MCF 10A (cell line): ENCODE data around the gene RAB30. TPM values are rescaled to one million over a fixed set of nuclear protein-coding genes. Genes with fewer than 3 reads are reported as not detected.
"Not testable (repeated sequence)": the region's sequence is repeated elsewhere in the genome, so short reads cannot be mapped to it uniquely, and the experiment has no call there.

Source experiments
- BruUV-seq: library from RNA; stranded (reverse); fragments of 400-500 nt; replicated peaks from 2 replicates; lab custom pipeline; 2021; lab: Mats Ljungman, UMichigan
- CTCF ChIA-PET: fragments of 300-600 bp; sonication (Branson Sonifier 250); formaldehyde crosslinking; extraction: SDS; loops from one replicate; lab custom pipeline; 2021; ENCODE audit warnings: antibody characterized with exemption, inconsistent platforms; lab: Yijun Ruan, JAX
- POLR2A ChIA-PET: fragments of 300-600, 350-650 bp; sonication (Branson Sonifier 250); formaldehyde crosslinking; extraction: SDS; loops from one replicate; lab custom pipeline; 2020; ENCODE audit warnings: antibody characterized with exemption, inconsistent platforms; lab: Yijun Ruan, JAX
- DNase-seq: peaks from one replicate; pipeline ENCODE4 v3.0.0-alpha.2; 2018; ENCODE audit not compliant: unreplicated experiment
- H3K27ac Mint-ChIP-seq: one replicate; pipeline ENCODE4 v1.8.0; 2022; ENCODE audit warnings: mild to moderate bottlenecking, low read depth, mixed read lengths; ENCODE audit not compliant: unreplicated experiment
- H3K27me3 Mint-ChIP-seq: one replicate; pipeline ENCODE4 v1.8.0; 2022; ENCODE audit warnings: mixed read lengths; ENCODE audit not compliant: insufficient read depth, unreplicated experiment
- H3K36me3 Mint-ChIP-seq: one replicate; pipeline ENCODE4 v1.8.0; 2022; ENCODE audit warnings: mild to moderate bottlenecking, moderate library complexity, mixed read lengths; ENCODE audit not compliant: insufficient read depth, unreplicated experiment
- H3K4me1 Mint-ChIP-seq: one replicate; pipeline ENCODE4 v1.8.0; 2022; ENCODE audit warnings: mixed read lengths; ENCODE audit not compliant: insufficient read depth, unreplicated experiment
- H3K4me3 Mint-ChIP-seq: one replicate; pipeline ENCODE4 v1.8.0; 2022; ENCODE audit warnings: mild to moderate bottlenecking, moderate library complexity, mixed read lengths; ENCODE audit not compliant: unreplicated experiment
- H3K9me3 Mint-ChIP-seq: one replicate; pipeline ENCODE4 v1.8.0; 2022; ENCODE audit warnings: mixed read lengths; ENCODE audit not compliant: unreplicated experiment
- intact Hi-C: fragments of 100-400 bp; cut with micrococcal nuclease; formaldehyde crosslinking; loops from 2 replicates; pipeline ENCODE4 v1.14.1; 2022
- total RNA-seq: library from RNA; stranded (reverse); gene quantifications from 2 replicates; pipeline ENCODE4 v1.2.3, GENCODE V29; 2022
- TF ChIP-seq, protein P1 (sequence below): fragments of 200-600 bp; IDR thresholded peaks from one replicate; pipeline ENCODE4 v1.8.0; 2022; ENCODE audit warnings: antibody characterized with exemption, mild to moderate bottlenecking; ENCODE audit not compliant: unreplicated experiment

RAB30 gene
- total RNA-seq, 1 experiment from 2014 or later: 12.5 TPM

DNA sequence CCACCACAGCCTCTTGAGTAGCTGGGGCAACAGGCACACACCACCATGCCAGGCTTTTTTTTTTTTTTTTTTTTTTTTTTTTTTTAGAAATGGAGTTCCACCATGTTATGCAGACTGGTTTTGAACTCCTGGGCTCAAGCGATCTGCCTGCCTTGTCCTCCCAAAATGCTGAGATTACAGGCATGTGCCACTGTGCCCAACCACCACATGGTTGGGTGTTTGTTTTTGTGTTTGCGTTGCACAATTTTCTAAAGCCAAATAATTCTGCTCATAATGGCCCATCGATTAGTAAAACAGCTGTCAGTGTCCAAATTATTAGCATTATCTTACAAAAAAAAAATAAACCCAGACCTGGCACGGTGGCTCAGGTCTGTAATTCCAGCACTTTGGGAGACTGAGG is 104.3 kb downstream of the RAB30 start:
- no TSS peak for BruUV-seq
- Mint-ChIP-seq H3K27ac (no peak overlapping the region), H3K9me3 (peaks cover 7% of the 10 kb centered on the region), H3K4me3 (no peak overlapping the region), H3K4me1 (peaks cover 5% of the 10 kb centered on the region), H3K36me3 (no peaks in the 10 kb centered on the region), H3K27me3 (no peaks in the 10 kb centered on the region)
- CTCF ChIA-PET: no interaction called here
- intact Hi-C loops: no loop called here
- DNase-seq: no peak
- TF ChIP-seq, protein P1, sequence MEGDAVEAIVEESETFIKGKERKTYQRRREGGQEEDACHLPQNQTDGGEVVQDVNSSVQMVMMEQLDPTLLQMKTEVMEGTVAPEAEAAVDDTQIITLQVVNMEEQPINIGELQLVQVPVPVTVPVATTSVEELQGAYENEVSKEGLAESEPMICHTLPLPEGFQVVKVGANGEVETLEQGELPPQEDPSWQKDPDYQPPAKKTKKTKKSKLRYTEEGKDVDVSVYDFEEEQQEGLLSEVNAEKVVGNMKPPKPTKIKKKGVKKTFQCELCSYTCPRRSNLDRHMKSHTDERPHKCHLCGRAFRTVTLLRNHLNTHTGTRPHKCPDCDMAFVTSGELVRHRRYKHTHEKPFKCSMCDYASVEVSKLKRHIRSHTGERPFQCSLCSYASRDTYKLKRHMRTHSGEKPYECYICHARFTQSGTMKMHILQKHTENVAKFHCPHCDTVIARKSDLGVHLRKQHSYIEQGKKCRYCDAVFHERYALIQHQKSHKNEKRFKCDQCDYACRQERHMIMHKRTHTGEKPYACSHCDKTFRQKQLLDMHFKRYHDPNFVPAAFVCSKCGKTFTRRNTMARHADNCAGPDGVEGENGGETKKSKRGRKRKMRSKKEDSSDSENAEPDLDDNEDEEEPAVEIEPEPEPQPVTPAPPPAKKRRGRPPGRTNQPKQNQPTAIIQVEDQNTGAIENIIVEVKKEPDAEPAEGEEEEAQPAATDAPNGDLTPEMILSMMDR: no peak
- POLR2A ChIA-PET: no interaction called here

DNA sequence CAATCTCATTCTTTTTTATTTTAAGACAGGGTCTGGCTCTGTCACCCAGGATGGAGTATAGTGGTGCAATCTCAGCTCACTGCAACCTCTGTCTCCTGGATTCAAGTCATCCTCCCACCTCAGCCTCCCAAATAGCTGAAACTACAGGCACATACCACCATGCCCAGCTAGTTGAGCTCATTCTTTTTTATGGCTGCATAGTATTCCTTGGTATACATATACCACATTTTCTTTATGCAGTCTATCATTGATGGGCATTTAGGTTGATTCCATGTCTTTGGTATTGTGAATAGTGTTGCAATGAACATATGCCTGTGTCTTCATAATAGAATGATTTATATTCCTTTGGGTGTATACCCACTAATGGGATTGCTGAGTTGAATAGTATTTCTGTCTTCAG is 109.7 kb downstream of the RAB30 start:
- BruUV-seq, DNase-seq, H3K9me3 Mint-ChIP-seq, H3K27ac Mint-ChIP-seq, H3K27me3 Mint-ChIP-seq, H3K36me3 Mint-ChIP-seq, intact Hi-C loops, H3K4me1 Mint-ChIP-seq, CTCF ChIA-PET, H3K4me3 Mint-ChIP-seq: not testable (repeated sequence)
- POLR2A ChIA-PET: interaction anchor here (0.6 to 0.7 kb wide), 2 partner anchors 108 to 231 kb away, joined by 3 to 4 read pairs; partner anchors contain the start of gene ANKRD42

DNA sequence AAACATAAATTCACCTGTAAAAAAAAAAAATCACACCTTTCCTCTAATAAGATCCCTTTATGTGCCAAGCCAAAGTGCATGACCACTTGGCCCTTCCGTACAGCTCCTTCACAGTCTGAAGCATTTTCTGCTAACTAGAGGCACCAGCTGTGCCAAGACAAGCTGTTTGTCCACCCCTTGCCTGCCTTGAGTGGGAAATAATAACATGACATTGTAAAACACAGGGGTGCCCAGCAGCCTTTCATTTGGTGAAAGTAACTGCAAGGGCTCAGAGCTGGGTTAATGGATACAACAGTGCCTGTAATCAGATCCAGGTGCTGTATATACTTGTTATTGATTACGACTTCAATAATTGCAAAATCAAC is 110.9 kb downstream of the RAB30 start:
- intact Hi-C loops: no loop called here
- BruUV-seq: no TSS peak
- no peak overlapping the region for H3K27ac Mint-ChIP-seq
- ChIA-PET POLR2A (no interaction called here), CTCF (no interaction called here)
- H3K27me3 Mint-ChIP-seq: no peaks in the 10 kb centered on the region
- no peaks in the 10 kb centered on the region for H3K36me3 Mint-ChIP-seq
- TF ChIP-seq, protein P1: no peak
- DNase-seq: no peak
- no peaks in the 10 kb centered on the region for H3K4me1 Mint-ChIP-seq
- H3K4me3 Mint-ChIP-seq: no peak overlapping the region
- peaks cover 7% of the 10 kb centered on the region for H3K9me3 Mint-ChIP-seq

DNA sequence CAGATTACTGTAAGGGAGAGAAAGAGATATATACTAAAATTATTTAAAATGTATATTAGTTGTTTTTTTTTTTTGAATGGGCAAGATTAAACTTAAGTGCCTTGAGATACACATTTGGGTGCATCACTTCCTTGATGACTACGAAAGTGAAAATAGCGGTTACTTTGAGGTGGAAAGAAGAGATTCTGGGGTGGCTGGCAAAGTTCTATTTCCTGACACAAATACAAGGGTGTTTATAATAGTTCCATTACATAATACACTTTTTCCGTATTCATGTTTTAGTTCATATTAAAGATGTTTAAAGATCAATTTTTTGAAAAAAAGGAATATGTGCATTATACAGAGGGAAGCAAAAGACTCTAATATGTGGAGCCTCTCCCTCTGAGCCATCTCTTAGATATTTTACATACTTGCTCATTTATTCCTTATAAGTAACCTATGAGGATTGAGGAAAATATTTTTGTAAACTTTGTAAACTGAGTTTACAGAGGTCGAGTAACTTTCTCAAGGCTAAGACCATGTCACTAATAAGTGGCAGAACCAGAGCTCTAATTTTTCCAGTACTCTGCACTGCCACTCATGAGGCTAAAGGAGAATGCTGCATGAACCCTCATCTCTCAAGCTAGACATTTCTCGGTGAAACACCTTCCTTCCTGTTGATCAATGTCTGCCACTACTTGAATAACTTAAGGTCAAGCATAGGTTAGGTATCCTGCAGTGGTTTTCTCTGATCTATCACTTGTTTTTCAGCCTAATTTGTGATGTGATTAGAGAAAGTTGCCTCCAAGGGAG is 111.5 kb downstream of the RAB30 start:
- no TSS peak for BruUV-seq
- intact Hi-C loops: no loop called here
- H3K4me3 Mint-ChIP-seq: no peak overlapping the region
- TF ChIP-seq, protein P1: no peak
- CTCF ChIA-PET: no interaction called here
- no peak for DNase-seq
- peaks cover 8% of the 10 kb centered on the region for H3K9me3 Mint-ChIP-seq
- POLR2A ChIA-PET: interaction anchor here (1.5 kb wide), 1 partner anchor 29 kb away, joined by 3 read pairs; no protein-coding TSS in a partner anchor
- H3K4me1 Mint-ChIP-seq: no peaks in the 10 kb centered on the region
- H3K36me3 Mint-ChIP-seq: no peaks in the 10 kb centered on the region
- H3K27me3 Mint-ChIP-seq: no peaks in the 10 kb centered on the region
- no peak overlapping the region for H3K27ac Mint-ChIP-seq

DNA sequence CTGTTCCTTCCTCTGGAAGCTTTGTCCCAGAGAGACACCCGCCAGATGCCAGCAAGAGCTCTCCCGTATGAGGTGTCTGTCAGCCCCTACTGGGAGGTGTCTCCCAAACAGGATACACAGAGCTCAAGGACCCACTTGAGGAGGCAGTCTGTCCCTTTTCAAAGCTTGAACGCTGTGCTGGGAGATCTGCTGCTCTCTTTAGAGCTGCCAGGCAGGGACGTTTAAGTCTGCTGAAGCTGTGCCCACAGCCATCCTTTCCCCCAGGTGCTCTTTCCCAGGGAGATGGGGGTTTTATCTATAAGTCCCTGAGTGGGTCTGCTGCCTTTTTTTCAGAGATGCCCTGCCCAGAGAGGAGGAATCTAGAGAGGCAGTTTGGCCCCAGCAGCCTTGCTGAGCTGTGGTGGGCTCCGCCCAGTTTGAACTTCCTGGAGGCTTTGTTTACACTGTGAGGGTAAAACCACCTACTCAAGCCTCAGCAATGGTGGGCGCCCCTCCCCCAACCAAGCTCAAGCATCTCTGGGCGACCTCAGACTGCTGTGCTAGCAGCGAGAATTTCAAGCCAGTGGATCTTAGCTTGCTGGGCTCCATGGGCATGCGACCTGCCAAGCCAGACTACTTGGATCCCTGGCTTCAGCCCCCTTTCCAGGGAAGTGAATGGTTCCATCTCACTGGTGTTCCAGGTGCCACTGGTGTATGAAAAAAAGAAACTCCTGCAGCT is 115.8 kb downstream of the RAB30 start:
- H3K4me3 Mint-ChIP-seq, intact Hi-C loops, H3K27me3 Mint-ChIP-seq, DNase-seq, H3K36me3 Mint-ChIP-seq, H3K27ac Mint-ChIP-seq, H3K4me1 Mint-ChIP-seq, BruUV-seq, H3K9me3 Mint-ChIP-seq: not testable (repeated sequence)
- ChIA-PET POLR2A (interaction anchor here (0.7 kb wide), 1 partner anchor 27 kb away, joined by 3 read pairs; no protein-coding TSS in a partner anchor), CTCF (interaction anchor here (0.6 to 0.7 kb wide), 3 partner anchors 74 to 320 kb away, joined by 3 to 4 read pairs (median 3); no protein-coding TSS in a partner anchor)

- DNase-seq, H3K27ac Mint-ChIP-seq, intact Hi-C loops, BruUV-seq, CTCF ChIA-PET, H3K27me3 Mint-ChIP-seq, H3K36me3 Mint-ChIP-seq, POLR2A ChIA-PET, H3K4me3 Mint-ChIP-seq, H3K4me1 Mint-ChIP-seq, H3K9me3 Mint-ChIP-seq: not testable (repeated sequence)
Observed at GRCh38 chr11:82950502-82950901, 121.2 kb downstream of the RAB30 start.
